ENCODE data around the gene NIBAN1.

The NIBAN1 gene

GRCh38 chr1:184965944-184966860, 8.1 kb downstream of the NIBAN1 start:
- Histone ChIP-seq H3K4me3 (ENCODE audit: low read length, poor library complexity, severe bottlenecking) (no peak overlapping the region), H3K4me1 (ENCODE audit: insufficient read depth, low read length, poor library complexity, severe bottlenecking) (no peaks in the 10 kb centered on the region), H3K9me3 (ENCODE audit: insufficient read depth, low read depth, low read length) (no peaks in the 10 kb centered on the region), H3K79me2 (ENCODE audit: insufficient read depth, low read length) (no peaks in the 10 kb centered on the region), H3K36me3 (ENCODE audit: insufficient read depth, low read length) (no peaks in the 10 kb centered on the region), H3K4me2 (ENCODE audit: low read depth, low read length, poor library complexity, severe bottlenecking) (no peak overlapping the region), H3K27me3 (ENCODE audit: insufficient read depth, low read length, poor library complexity, severe bottlenecking) (no peaks in the 10 kb centered on the region), H3F3A (ENCODE audit: low read depth) (no peaks in the 10 kb centered on the region), H4K20me1 (ENCODE audit: insufficient read depth, low read length, poor library complexity, severe bottlenecking) (no peaks in the 10 kb centered on the region), H2AFZ (ENCODE audit: low read length) (no peak overlapping the region), H3K9ac (ENCODE audit: low read depth, low read length, poor library complexity, severe bottlenecking) (no peak overlapping the region), H3K9me2 (replicated peaks; ENCODE audit: low read depth, low read length) (no peaks in the 10 kb centered on the region)
- TF ChIP-seq CTCF (conservative IDR thresholded peaks at IDR 0.05; ENCODE audit: low read length) (no peak), EZH2phosphoT487 (IDR thresholded peaks at IDR 0.05; ENCODE audit: borderline replicate concordance) (no peak)

- Histone ChIP-seq H3K9me2 (replicated peaks; ENCODE audit: low read depth, low read length) (no peaks in the 10 kb centered on the region), H2AFZ (ENCODE audit: low read length) (no peak overlapping the region), H3K4me3 (ENCODE audit: low read length, poor library complexity, severe bottlenecking) (no peak overlapping the region), H3F3A (ENCODE audit: low read depth) (no peaks in the 10 kb centered on the region), H3K79me2 (ENCODE audit: insufficient read depth, low read length) (no peaks in the 10 kb centered on the region), H3K27me3 (ENCODE audit: insufficient read depth, low read length, poor library complexity, severe bottlenecking) (no peaks in the 10 kb centered on the region), H3K36me3 (ENCODE audit: insufficient read depth, low read length) (no peaks in the 10 kb centered on the region), H3K4me2 (ENCODE audit: low read depth, low read length, poor library complexity, severe bottlenecking) (no peak overlapping the region), H3K9me3 (ENCODE audit: insufficient read depth, low read depth, low read length) (no peaks in the 10 kb centered on the region), H3K9ac (ENCODE audit: low read depth, low read length, poor library complexity, severe bottlenecking) (no peak overlapping the region), H3K4me1 (ENCODE audit: insufficient read depth, low read length, poor library complexity, severe bottlenecking) (no peaks in the 10 kb centered on the region), H4K20me1 (ENCODE audit: insufficient read depth, low read length, poor library complexity, severe bottlenecking) (no peaks in the 10 kb centered on the region)
- TF ChIP-seq EZH2phosphoT487 (IDR thresholded peaks at IDR 0.05; ENCODE audit: borderline replicate concordance) (no peak), CTCF (conservative IDR thresholded peaks at IDR 0.05; ENCODE audit: low read length) (no peak)
These were observed 8.9 kb downstream of the NIBAN1 start for GRCh38 chr1:184965439-184965838.

- Histone ChIP-seq H3K9me3 (ENCODE audit: insufficient read depth, low read depth, low read length) (no peaks in the 10 kb centered on the region), H2AFZ (ENCODE audit: low read length) (no peak overlapping the region), H3K9ac (ENCODE audit: low read depth, low read length, poor library complexity, severe bottlenecking) (no peak overlapping the region), H3K27me3 (ENCODE audit: insufficient read depth, low read length, poor library complexity, severe bottlenecking) (no peaks in the 10 kb centered on the region), H4K20me1 (ENCODE audit: insufficient read depth, low read length, poor library complexity, severe bottlenecking) (no peaks in the 10 kb centered on the region), H3K4me1 (ENCODE audit: insufficient read depth, low read length, poor library complexity, severe bottlenecking) (no peaks in the 10 kb centered on the region), H3K4me2 (ENCODE audit: low read depth, low read length, poor library complexity, severe bottlenecking) (no peak overlapping the region), H3K79me2 (ENCODE audit: insufficient read depth, low read length) (no peaks in the 10 kb centered on the region), H3K9me2 (replicated peaks; ENCODE audit: low read depth, low read length) (no peaks in the 10 kb centered on the region), H3K4me3 (ENCODE audit: low read length, poor library complexity, severe bottlenecking) (no peak overlapping the region), H3F3A (ENCODE audit: low read depth) (no peaks in the 10 kb centered on the region), H3K36me3 (ENCODE audit: insufficient read depth, low read length) (no peaks in the 10 kb centered on the region)
- TF ChIP-seq EZH2phosphoT487 (IDR thresholded peaks at IDR 0.05; ENCODE audit: borderline replicate concordance) (no peak), CTCF (conservative IDR thresholded peaks at IDR 0.05; ENCODE audit: low read length) (no peak)
These were observed 14.7 kb downstream of the NIBAN1 start for GRCh38 chr1:184959626-184960025.

Data from Loucy (cell line).